Lung (tissue), 12 donors: ENCODE measurements around the gene AHCYL1. TPM values are rescaled to one million over a fixed set of nuclear protein-coding genes. Genes with fewer than 3 reads are reported as not detected.

Experiments
- ATAC-seq: fragments of 200-7000 bp; cut with Tn5 transposase; one replicate; pipeline ENCODE4 v1.9.1; 2020; ENCODE audit warnings: moderate number of reproducible peaks; ENCODE audit not compliant: insufficient read depth, low FRiP score
- DNase-seq, 3 donors: peaks; one replicate each; pipeline ENCODE4 v3.0.0-alpha.2; 2013 to 2017
- H3K27ac ChIP-seq, 2 donors: one replicate each; pipeline ENCODE4 v1.5.1; 2013; ENCODE audit warnings: mild to moderate bottlenecking in 2 of 2, moderate library complexity in 2 of 2, control low read depth in 1 of 2, inconsistent platforms in 1 of 2, low read depth in 1 of 2, low read length in 1 of 2
- H3K27me3 ChIP-seq, 3 donors: one replicate each; pipeline ENCODE4 v1.5.1; 2013; ENCODE audit warnings: low read length in 2 of 3; ENCODE audit not compliant: control insufficient read depth in 3 of 3, insufficient read depth in 3 of 3
- H3K36me3 ChIP-seq, 4 donors: one replicate each; pipeline ENCODE4 v1.5.1; 2013; ENCODE audit warnings: low read length in 4 of 4, mild to moderate bottlenecking in 1 of 4, moderate library complexity in 1 of 4; ENCODE audit not compliant: control insufficient read depth in 4 of 4, insufficient read depth in 4 of 4
- H3K4me1 ChIP-seq, 5 donors: one replicate each; pipeline ENCODE4 v1.5.1; 2013; ENCODE audit warnings: low read length in 5 of 5, mild to moderate bottlenecking in 2 of 5, moderate library complexity in 1 of 5; ENCODE audit not compliant: control insufficient read depth in 5 of 5, insufficient read depth in 5 of 5
- H3K4me3 ChIP-seq: one replicate; pipeline ENCODE4 v1.5.1; 2013; ENCODE audit warnings: mild to moderate bottlenecking, control low read depth, moderate library complexity
- H3K9ac ChIP-seq, 2 donors: one replicate each; pipeline ENCODE4 v1.5.1; 2013; ENCODE audit warnings: low read length in 2 of 2, control low read depth in 1 of 2; ENCODE audit not compliant: insufficient read depth in 1 of 2
- H3K9me3 ChIP-seq, 4 donors: one replicate each; pipeline ENCODE4 v1.5.1; 2013; ENCODE audit warnings: low read length in 3 of 4, mild to moderate bottlenecking in 1 of 4, moderate library complexity in 1 of 4; ENCODE audit not compliant: control insufficient read depth in 4 of 4, insufficient read depth in 3 of 4
- CTCF ChIP-seq: IDR thresholded peaks from 2 replicates; pipeline ENCODE4 v1.5.1; 2012; ENCODE audit warnings: mild to moderate bottlenecking; ENCODE audit errors: control extremely low read depth, extremely low read depth
- WGBS, 2 donors: extraction: QIAGEN DNeasy Blood & Tissue Kit; methylation state at CpG; one replicate each; pipeline ENCODE4 v1.1.7; 2013; 5-methylcytosine and 5-hydroxymethylcytosine counted together
- polyA plus RNA-seq, 2 donors: library from polyadenylated mRNA; stranded (reverse); fragments of 200-250 nt; gene quantifications; one replicate each; pipeline ENCODE4 v1.2.1, GENCODE V29; 2013
- total RNA-seq, 2 donors: library from RNA; depleted of rRNA in 1 of 2; stranded (reverse); fragments of >200 nt in 1 of 2; gene quantifications; one replicate each; pipeline ENCODE4 v1.2.1, GENCODE V29; 2014 to 2021
- donor health status: control.
- donor health status: control.
- donor health status: Bipolar disorder and iron deficiency.
- donor health status: healthy.
- donor health status: DM: yes; HTN: yes; CAD: no.

Gene AHCYL1
- total and polyA plus RNA-seq, 4 donors: 44.4 to 77.7 (median 56.3) TPM

- no peak overlapping the region for H3K4me3 ChIP-seq
- TF ChIP-seq CTCF: no peak
- WGBS, 2 donors: 36 to 66% methylated on average over 1 of the region's 1 CpG
- H3K4me1 ChIP-seq: peaks cover 3 to 35% (median 31%) of the 10 kb centered on the region in 5 donors
- DNase-seq (no peak), ATAC-seq (no peak)
- H3K27me3 ChIP-seq: no peaks in the 10 kb centered on the region
- peak overlapping the region; percentile 27 to 33 for H3K27ac ChIP-seq
- H3K36me3 ChIP-seq: peaks cover 9 to 20% (median 13%) of the 10 kb centered on the region in 4 donors
- H3K9ac ChIP-seq: no peak overlapping the region
- H3K9me3 ChIP-seq: no peaks in the 10 kb centered on the region
These were observed 22.0 kb downstream of the AHCYL1 start for GRCh38 chr1:110006516-110006915.

- Histone ChIP-seq H3K9me3 (no peaks in the 10 kb centered on the region), H3K27me3 (no peaks in the 10 kb centered on the region), H3K27ac (no peak overlapping the region), H3K4me3 (no peak overlapping the region), H3K9ac (no peak overlapping the region), H3K4me1 (peaks cover 3 to 33% (median 31%) of the 10 kb centered on the region in 5 donors), H3K36me3 (peaks cover 12 to 28% (median 18%) of the 10 kb centered on the region in 4 donors)
- DNase-seq (no peak), ATAC-seq (no peak)
- no peak for TF ChIP-seq CTCF
- WGBS, 2 donors: 72 to 84% methylated on average over 4 of the region's 4 CpGs
These were observed 22.7 kb downstream of the AHCYL1 start for GRCh38 chr1:110007046-110007830.

DNA sequence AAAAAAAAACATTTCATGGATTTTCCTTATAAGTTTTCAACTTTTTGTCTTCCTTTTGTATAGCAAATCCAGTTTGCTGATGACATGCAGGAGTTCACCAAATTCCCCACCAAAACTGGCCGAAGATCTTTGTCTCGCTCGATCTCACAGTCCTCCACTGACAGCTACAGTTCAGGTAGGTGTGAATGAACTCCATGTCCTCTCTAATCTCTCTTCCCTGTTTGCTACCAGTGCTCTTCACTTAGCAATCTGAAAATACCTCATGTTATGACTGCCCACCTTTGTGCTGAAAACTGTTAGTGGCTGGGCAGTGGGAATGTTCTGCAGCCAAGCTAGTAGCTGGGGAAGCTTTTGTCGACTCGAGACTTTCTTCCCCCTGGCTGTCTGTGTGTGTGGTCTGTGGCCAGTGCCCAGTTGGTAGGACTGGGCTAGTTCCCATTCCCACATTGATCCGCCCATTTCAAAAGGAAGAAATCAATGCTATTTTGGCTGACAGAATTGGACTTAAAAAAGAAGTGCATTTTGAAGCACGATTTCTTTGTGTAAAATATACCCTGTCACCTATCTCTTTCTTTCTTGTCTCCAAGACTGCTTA lies 24.5 kb downstream of the AHCYL1 start:
- 94 to 95% methylated on average over 7 of the region's 7 CpGs for WGBS, 2 donors
- no peak overlapping the region for H3K9ac ChIP-seq
- H3K9me3 ChIP-seq: no peaks in the 10 kb centered on the region
- no peak overlapping the region for H3K27ac ChIP-seq
- peaks cover 2 to 29% (median 22%) of the 10 kb centered on the region in 5 donors for H3K4me1 ChIP-seq
- H3K4me3 ChIP-seq: no peak overlapping the region
- no peaks in the 10 kb centered on the region for H3K27me3 ChIP-seq
- H3K36me3 ChIP-seq: peaks cover 16 to 36% (median 25%) of the 10 kb centered on the region in 4 donors
- no peak for TF ChIP-seq CTCF
- no peak for DNase-seq
- no peak for ATAC-seq
